ENCODE results near the gene RNF39. TPM values are rescaled to one million over a fixed set of nuclear protein-coding genes. Genes with fewer than 3 reads are reported as not detected.

Gene RNF39
- total RNA-seq, 1 donor from 2014 or later, result 0.08 TPM

DNA sequence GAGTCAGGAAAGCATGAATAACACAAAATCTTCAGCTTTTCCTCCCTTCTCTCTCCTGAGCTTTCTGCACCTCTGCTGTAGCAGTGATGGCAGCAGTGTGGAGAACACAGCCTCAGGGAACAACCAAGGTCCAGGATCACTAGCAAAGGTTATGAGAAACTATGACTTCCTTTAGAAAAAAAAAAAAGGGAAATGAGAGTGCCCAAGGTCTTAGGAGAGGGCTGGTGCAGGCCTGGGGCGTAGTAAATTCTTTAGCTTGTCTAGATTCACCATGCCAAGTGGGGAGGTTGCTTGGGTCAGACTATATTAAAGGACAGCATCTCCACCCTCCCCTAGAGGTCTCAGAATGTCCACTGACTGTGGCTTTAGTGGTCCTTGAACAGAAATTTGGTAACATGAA lies 54.9 kb downstream of the RNF39 start:
- no peak for ATAC-seq
- no peak for DNase-seq (ENCODE audit: low spot score)

Other genes starting within 250 kb of the RNF39 start
- not detected for gene HLA-G, start 247.9 kb downstream of the RNF39 start, total RNA-seq
- gene HLA-A, start 133.2 kb downstream of the RNF39 start, total RNA-seq, result 125 TPM
- gene POLR1H, start 14.5 kb downstream of the RNF39 start, total RNA-seq, result 8.2 TPM
- 21.7 TPM for gene PPP1R11, start 8.6 kb downstream of the RNF39 start, total RNA-seq
- not detected for gene TRIM31, start 37.3 kb upstream of the RNF39 start, total RNA-seq
- gene TRIM40, start 60.4 kb upstream of the RNF39 start, total RNA-seq, result not detected
- 1.9 TPM for gene TRIM10, start 85.4 kb upstream of the RNF39 start, total RNA-seq
- 3.0 TPM for gene TRIM15, start 87.8 kb upstream of the RNF39 start, total RNA-seq
- 47.2 TPM for gene TRIM26, start 137.6 kb upstream of the RNF39 start, total RNA-seq